H1 (cell line): ENCODE results near the gene PTMA. TPM values are rescaled to one million over a fixed set of nuclear protein-coding genes. Genes with fewer than 3 reads are reported as not detected.

Experiments used
- CTCF ChIA-PET: fragments of 300-600 bp; sonication (Branson Sonifier 250); formaldehyde crosslinking; loops from one replicate; lab custom pipeline; 2021; ENCODE audit not compliant: partially characterized antibody; lab: Charles Lee
- POLR2A ChIA-PET: fragments of 300-600 bp; sonication (Branson Sonifier 250); formaldehyde crosslinking; loops from one replicate; lab custom pipeline; 2021; ENCODE audit warnings: inconsistent platforms; ENCODE audit not compliant: partially characterized antibody; lab: Charles Lee
- DNase-seq, 2 experiments: peaks; one replicate each; pipeline versions ENCODE4 v3.0.0 to v3.0.0-alpha.2; 2010 to 2022; ENCODE audit warnings: low spot score in 2 of 2, low read depth in 1 of 2, mixed read lengths in 1 of 2
- FAIRE-seq: peaks from 2 replicates; lab custom pipeline; 2011; peaks lifted over from hg19 to GRCh38; lab: Jason Lieb, UNC
- H2AFZ ChIP-seq: 2 replicates; pipeline ENCODE4 v1.8.1; 2012; ENCODE audit warnings: low read length, inconsistent platforms
- H2AK5ac ChIP-seq: 2 replicates; pipeline ENCODE4 v1.6.1; 2013; ENCODE audit warnings: low read depth, low read length
- H2BK120ac ChIP-seq: replicated peaks from 2 replicates; pipeline ENCODE3; 2013; ENCODE audit warnings: low read depth, low read length, inconsistent platforms
- H2BK12ac ChIP-seq: 2 replicates; pipeline ENCODE4 v1.6.1; 2013; ENCODE audit warnings: low read depth, low read length
- H2BK15ac ChIP-seq: 2 replicates; pipeline ENCODE4 v1.6.1; 2013; ENCODE audit warnings: low read length
- H2BK20ac ChIP-seq: 2 replicates; pipeline ENCODE4 v1.6.1; 2013; ENCODE audit warnings: low read length
- H2BK5ac ChIP-seq: 2 replicates; pipeline ENCODE4 v1.6.1; 2013; ENCODE audit warnings: low read depth, low read length
- H3K14ac ChIP-seq: 2 replicates; pipeline ENCODE4 v1.6.1; 2013; ENCODE audit warnings: inconsistent platforms; ENCODE audit not compliant: insufficient read length
- H3K18ac ChIP-seq: 2 replicates; pipeline ENCODE4 v1.6.1; 2013; ENCODE audit warnings: low read length; ENCODE audit errors: extremely low read depth
- H3K23ac ChIP-seq: 2 replicates; pipeline ENCODE4 v1.6.1; 2013; ENCODE audit warnings: inconsistent platforms; ENCODE audit not compliant: insufficient read length
- H3K23me2 ChIP-seq: 2 replicates; pipeline ENCODE4 v1.6.1; 2013; ENCODE audit warnings: low read depth, low read length
- H3K27ac ChIP-seq: 2 replicates; pipeline ENCODE4 v1.6.1; 2011; ENCODE audit warnings: low read depth, low read length, inconsistent platforms
- H3K27me3 ChIP-seq, 4 experiments: replicated peaks in 1 of 4; 1 replicate in 1 of 4; 2 replicates in 3 of 4; pipeline versions ENCODE4 v1.6.1 to v1.8.1; 2011 to 2013; ENCODE audit warnings: low read length in 3 of 4, mild to moderate bottlenecking in 3 of 4, inconsistent platforms in 2 of 4, mixed read lengths in 2 of 4, moderate library complexity in 1 of 4; ENCODE audit not compliant: control insufficient read depth in 3 of 4, insufficient read depth in 3 of 4; ENCODE audit errors: extremely low read depth in 1 of 4
- H3K36me3 ChIP-seq, 4 experiments: 2 replicates each; pipeline versions ENCODE4 v1.6.1 to v1.8.1; 2011 to 2013; ENCODE audit warnings: mild to moderate bottlenecking in 4 of 4, low read length in 3 of 4, moderate library complexity in 2 of 4, control low read depth in 1 of 4, inconsistent platforms in 1 of 4; ENCODE audit not compliant: insufficient read depth in 4 of 4, control insufficient read depth in 2 of 4
- H3K4ac ChIP-seq: replicated peaks from 2 replicates; pipeline ENCODE3; 2013; ENCODE audit warnings: low read length, low read depth, mixed read lengths, inconsistent platforms; ENCODE audit not compliant: insufficient read length
- H3K4me1 ChIP-seq, 4 experiments: replicated peaks in 1 of 4; 1 replicate in 1 of 4; 2 replicates in 3 of 4; pipeline versions ENCODE4 v1.6.1 to v1.8.1; 2011 to 2013; ENCODE audit warnings: low read length in 3 of 4, inconsistent platforms in 2 of 4, mixed read lengths in 1 of 4; ENCODE audit not compliant: insufficient read depth in 4 of 4, control insufficient read depth in 3 of 4
- H3K4me2 ChIP-seq, 2 experiments: 2 replicates each; pipeline versions ENCODE4 v1.6.1 to v1.8.1; 2011 to 2013; ENCODE audit warnings: low read depth in 2 of 2, low read length in 2 of 2, control low read depth in 1 of 2, inconsistent platforms in 1 of 2, mild to moderate bottlenecking in 1 of 2; ENCODE audit not compliant: insufficient read depth in 1 of 2
- H3K4me3 ChIP-seq, 4 experiments: fragments of 200-600, 300-600 bp in 1 of 4; sonication (generic), shearing (Covaris generic), sonication (Bioruptor Twin) in 1 of 4; 2 replicates each; pipeline versions ENCODE4 v1.5.1 to v1.8.1; 2011 to 2016; ENCODE audit warnings: low read length in 4 of 4, low read depth in 3 of 4, control low read depth in 2 of 4, inconsistent platforms in 2 of 4, mild to moderate bottlenecking in 2 of 4, mixed read lengths in 1 of 4, moderate library complexity in 1 of 4; ENCODE audit not compliant: insufficient read depth in 2 of 4; ENCODE audit errors: extremely low read depth in 1 of 4
- H3K56ac ChIP-seq: replicated peaks from 2 replicates; pipeline ENCODE3; 2013; ENCODE audit warnings: low read depth, mild to moderate bottlenecking, mixed read lengths, low read length, inconsistent platforms; ENCODE audit not compliant: insufficient read length
- H3K79me1 ChIP-seq: 2 replicates; pipeline ENCODE4 v1.6.1; 2013; ENCODE audit warnings: low read depth, low read length, control low read depth
- H3K79me2 ChIP-seq, 2 experiments: 2 replicates each; pipeline versions ENCODE4 v1.6.1 to v1.8.1; 2012 to 2013; ENCODE audit warnings: low read length in 2 of 2, mild to moderate bottlenecking in 2 of 2, inconsistent platforms in 1 of 2; ENCODE audit not compliant: insufficient read depth in 2 of 2, control insufficient read depth in 1 of 2
- H3K9ac ChIP-seq, 4 experiments: replicated peaks in 1 of 4; 1 replicate in 1 of 4; 2 replicates in 3 of 4; pipeline versions ENCODE4 v1.6.1 to v1.8.1; 2011 to 2013; ENCODE audit warnings: low read depth in 3 of 4, low read length in 3 of 4, control low read depth in 2 of 4, mild to moderate bottlenecking in 2 of 4, moderate library complexity in 2 of 4, inconsistent platforms in 1 of 4; ENCODE audit errors: extremely low read depth in 1 of 4
- H3K9me3 ChIP-seq, 2 experiments: 2 replicates each; pipeline versions ENCODE4 v1.6.1 to v1.8.1; 2012 to 2013; ENCODE audit warnings: mild to moderate bottlenecking in 2 of 2, moderate library complexity in 2 of 2, control low read depth in 1 of 2, inconsistent platforms in 1 of 2, low read depth in 1 of 2, low read length in 1 of 2, mixed read lengths in 1 of 2; ENCODE audit not compliant: insufficient read depth in 2 of 2
- H4K20me1 ChIP-seq, 2 experiments: replicated peaks in 1 of 2; 2 replicates each; pipeline versions ENCODE3 to v1.8.1; 2011 to 2013; ENCODE audit warnings: inconsistent platforms in 2 of 2, low read length in 2 of 2, mild to moderate bottlenecking in 1 of 2; ENCODE audit not compliant: insufficient read depth in 2 of 2, control insufficient read depth in 1 of 2
- H4K5ac ChIP-seq: 2 replicates; pipeline ENCODE4 v1.6.1; 2013; ENCODE audit warnings: low read length, low read depth, mixed read lengths, inconsistent platforms; ENCODE audit not compliant: insufficient read length
- H4K8ac ChIP-seq: 2 replicates; pipeline ENCODE4 v1.8.0; 2013; ENCODE audit warnings: mild to moderate bottlenecking, moderate library complexity, low read length, inconsistent platforms; ENCODE audit not compliant: insufficient read depth; ENCODE audit errors: extremely low read depth
- H4K91ac ChIP-seq: replicated peaks from 2 replicates; pipeline ENCODE3; 2013; ENCODE audit warnings: low read length, mixed read lengths, inconsistent platforms; ENCODE audit not compliant: insufficient read length
- BACH1 ChIP-seq: IDR thresholded peaks from 2 replicates; pipeline ENCODE4 v1.6.1; 2012; ENCODE audit warnings: low read length, improper control_type of control experiment
- CTCF ChIP-seq, 3 experiments: IDR thresholded peaks; 1 replicate in 2 of 3; 2 replicates in 1 of 3; pipeline versions ENCODE4 v1.5.1 to v1.6.1; 2011; ENCODE audit warnings: low read length in 3 of 3, mild to moderate bottlenecking in 3 of 3, inconsistent platforms in 2 of 3, low read depth in 1 of 3, moderate library complexity in 1 of 3; ENCODE audit not compliant: insufficient read depth in 1 of 3; ENCODE audit errors: control extremely low read depth in 1 of 3
- EP300 ChIP-seq, 2 experiments: IDR thresholded peaks; 1 replicate in 1 of 2; 2 replicates in 1 of 2; pipeline ENCODE4 v1.6.1; 2011 to 2012; ENCODE audit warnings: low read depth in 2 of 2, low read length in 2 of 2, mild to moderate bottlenecking in 2 of 2, borderline replicate concordance in 1 of 2, inconsistent platforms in 1 of 2, moderate library complexity in 1 of 2
- GABPA ChIP-seq: IDR thresholded peaks from 2 replicates; pipeline ENCODE4 v1.6.1; 2011; ENCODE audit warnings: mild to moderate bottlenecking, low read length, moderate library complexity, borderline replicate concordance; ENCODE audit not compliant: insufficient read depth
- HDAC2 ChIP-seq, 2 experiments: fragments of 300-600 bp in 1 of 2; sonication (generic) in 1 of 2; IDR thresholded peaks; 2 replicates each; pipeline ENCODE4 v1.6.1; 2011 to 2012; ENCODE audit warnings: low read depth in 2 of 2, low read length in 2 of 2, mild to moderate bottlenecking in 2 of 2, moderate library complexity in 2 of 2, borderline replicate concordance in 1 of 2, inconsistent platforms in 1 of 2
- MAFK ChIP-seq: IDR thresholded peaks from 2 replicates; pipeline ENCODE4 v1.6.1; 2012; ENCODE audit warnings: low read depth, mild to moderate bottlenecking, improper control_type of control experiment, low read length
- TBP ChIP-seq: IDR thresholded peaks from 2 replicates; pipeline ENCODE4 v1.6.1; 2011; ENCODE audit warnings: low read depth, low read length, improper control_type of control experiment
- WGBS, 2 experiments: shearing (Covaris generic) in 1 of 2; methylation state at CpG; one replicate each; pipeline versions ENCODE4 v1.1.6 to v1.1.7; 2013 to 2015; ENCODE audit warnings: low lambda C conversion rate in 2 of 2, mixed read lengths in 2 of 2, inconsistent platforms in 1 of 2, low coverage in 1 of 2, missing lambda C conversion rate in 1 of 2; ENCODE audit not compliant: insufficient replicate concordance in 2 of 2, insufficient coverage in 1 of 2, insufficient read length in 1 of 2; ENCODE audit errors: extremely low coverage in 1 of 2, missing lambda C conversion rate in 1 of 2; 5-methylcytosine and 5-hydroxymethylcytosine counted together
- polyA plus RNA-seq, 7 experiments: library from polyadenylated mRNA; depleted of rRNA in 3 of 7; stranded (reverse) in 5 of 7; unstranded in 2 of 7; fragments of >200 nt in 5 of 7; fragments of 200-250 nt in 2 of 7; gene quantifications; 1 replicate in 5 of 7; 2 replicates in 1 of 7; 4 replicates in 1 of 7; pipeline versions ENCODE4 v1.2.1 to v1.2.3, GENCODE V29; 2011 to 2013; ENCODE audit warnings: missing spikeins in 2 of 7, mixed read lengths in 2 of 7
- total RNA-seq: library from RNA; stranded (reverse); fragmentation: NEBNext Ultra II Directional; extraction: Animal tissue kit (Norgen Biotek cat#: 25700); gene quantifications from 2 replicates; pipeline ENCODE4 v1.2.1, GENCODE V29; 2021

The PTMA gene
- total and polyA plus RNA-seq, 2 of the 8 experiments (the other 6 are each of a cell fraction or from before 2014, with no cell fraction given), result 683 to 2,680 TPM

DNA sequence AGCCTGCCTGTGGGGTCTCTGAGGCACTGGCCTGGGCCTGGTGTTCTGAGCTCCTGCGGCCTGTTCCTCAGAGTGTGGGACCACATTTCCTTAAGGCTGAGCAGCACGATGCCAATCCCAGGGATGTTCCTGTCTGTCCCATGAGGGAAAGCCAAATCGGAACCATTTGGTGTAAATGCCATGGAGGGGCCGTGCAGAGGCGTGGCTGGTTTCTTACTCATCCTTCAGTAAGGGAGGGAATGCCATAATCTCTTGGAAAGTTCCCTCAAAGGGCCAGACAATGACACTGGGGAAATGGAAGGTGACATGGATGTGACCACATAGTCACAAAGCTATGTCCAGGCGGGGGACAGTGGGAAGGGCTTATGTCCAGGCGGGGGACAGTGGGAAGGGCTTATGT is 14.4 kb upstream of the PTMA start:
- H2AK5ac ChIP-seq, result no peak overlapping the region
- H3K27ac ChIP-seq, result no peak overlapping the region
- WGBS, 2 experiments, result 93% methylated on average over 7 of the region's 7 CpGs; no CpG with 5 or more reads in 1 of the 2 experiments
- TF ChIP-seq MAFK (no peak), HDAC2 (IDR thresholded peaks at IDR 0.05; ENCODE audit: borderline replicate concordance in 1 of 2, low read depth in 2 of 2, low read length in 2 of 2) (no peak), GABPA (no peak), TBP (no peak), BACH1 (no peak), CTCF (IDR thresholded peaks at IDR 0.05; ENCODE audit: control extremely low read depth in 1 of 3, insufficient read depth in 1 of 3, low read depth in 1 of 3, low read length in 3 of 3) (no peak), EP300 (IDR thresholded peaks at IDR 0.05; ENCODE audit: borderline replicate concordance in 1 of 2, low read depth in 2 of 2, low read length in 2 of 2) (no peak)
- CTCF ChIA-PET, result interaction anchor here (1.0 to 31.4 kb wide), 6 partner anchors 8 to 40 kb away, joined by 3 to 555 read pairs (median 33); no protein-coding TSS in a partner anchor
- H2BK5ac ChIP-seq, result no peak overlapping the region
- no peak overlapping the region for H4K91ac ChIP-seq
- POLR2A ChIA-PET, result interaction anchor here (18.9 to 27.8 kb wide), 2 partner anchors 16 kb away, joined by 231 to 1080 read pairs; partner anchors contain the start of gene PTMA
- H3K9me3 ChIP-seq, result no peaks in the 10 kb centered on the region
- H3K27me3 ChIP-seq, result no peaks in the 10 kb centered on the region
- H3K23me2 ChIP-seq, result no peaks in the 10 kb centered on the region
- H3K4ac ChIP-seq, result no peak overlapping the region
- no peak overlapping the region for H3K4me2 ChIP-seq
- H4K8ac ChIP-seq, result no peak overlapping the region
- H3K14ac ChIP-seq, result no peak overlapping the region
- H2BK15ac ChIP-seq, result no peak overlapping the region
- H3K18ac ChIP-seq, result no peak overlapping the region; the same call in 1 of the 2 replicates
- no peak overlapping the region for H4K5ac ChIP-seq
- no peaks in the 10 kb centered on the region for H3K36me3 ChIP-seq
- H2BK20ac ChIP-seq, result no peak overlapping the region
- no peak for DNase-seq
- H2BK120ac ChIP-seq, result no peak overlapping the region
- H2BK12ac ChIP-seq, result no peak overlapping the region
- FAIRE-seq, result no peak
- no peaks in the 10 kb centered on the region for H3K79me2 ChIP-seq
- peaks cover 0 to 1% of the 10 kb centered on the region in 2 experiments for H4K20me1 ChIP-seq
- H3K23ac ChIP-seq, result no peak overlapping the region
- no peak overlapping the region for H3K56ac ChIP-seq
- H3K4me1 ChIP-seq, result peaks cover 0 to 6% (median 2%) of the 10 kb centered on the region in 4 experiments; a peak in 5 of 7 replicates
- no peak overlapping the region for H2AFZ ChIP-seq
- no peaks in the 10 kb centered on the region for H3K79me1 ChIP-seq
- H3K9ac ChIP-seq, result no peak overlapping the region
- H3K4me3 ChIP-seq, result no peak overlapping the region
